Breast epithelium (tissue), 3 donors: ENCODE data around the gene FLACC1.

Experiments used
- POLR2A ChIP-seq: fragments of 450-650 bp; IDR thresholded peaks from one replicate; pipeline ENCODE4 v1.6.1; 2016; ENCODE audit warnings: antibody characterized with exemption, mild to moderate bottlenecking, moderate library complexity
- TF ChIP-seq, protein P1 (sequence below), 3 donors: fragments of 450-650 bp; IDR thresholded peaks; one replicate each; pipeline ENCODE4 v1.5.1; 2016 to 2017; ENCODE audit warnings: antibody characterized with exemption in 3 of 3, mild to moderate bottlenecking in 3 of 3, moderate library complexity in 3 of 3

DNA sequence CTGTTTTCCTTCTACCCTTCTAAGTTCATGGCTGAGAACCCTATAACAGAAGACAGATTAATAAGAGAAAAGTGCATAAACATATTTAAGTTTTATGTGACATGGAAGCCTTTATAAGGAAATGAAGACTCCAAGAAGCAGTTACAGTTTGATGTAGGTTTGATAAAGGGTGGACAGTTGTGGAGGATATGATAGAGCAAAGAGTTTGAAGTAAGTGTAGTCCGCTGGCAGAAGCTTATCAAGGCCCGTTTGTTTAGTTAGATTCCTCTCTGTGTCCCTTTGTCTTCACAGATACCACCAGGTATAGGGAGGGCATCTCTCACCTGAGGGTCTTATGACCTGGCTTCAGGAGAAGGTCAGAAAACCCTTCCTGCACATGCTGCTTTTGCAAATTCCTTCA, 107.3 kb downstream of the FLACC1 start:
- no peak for TF ChIP-seq POLR2A
- TF ChIP-seq, protein P1, sequence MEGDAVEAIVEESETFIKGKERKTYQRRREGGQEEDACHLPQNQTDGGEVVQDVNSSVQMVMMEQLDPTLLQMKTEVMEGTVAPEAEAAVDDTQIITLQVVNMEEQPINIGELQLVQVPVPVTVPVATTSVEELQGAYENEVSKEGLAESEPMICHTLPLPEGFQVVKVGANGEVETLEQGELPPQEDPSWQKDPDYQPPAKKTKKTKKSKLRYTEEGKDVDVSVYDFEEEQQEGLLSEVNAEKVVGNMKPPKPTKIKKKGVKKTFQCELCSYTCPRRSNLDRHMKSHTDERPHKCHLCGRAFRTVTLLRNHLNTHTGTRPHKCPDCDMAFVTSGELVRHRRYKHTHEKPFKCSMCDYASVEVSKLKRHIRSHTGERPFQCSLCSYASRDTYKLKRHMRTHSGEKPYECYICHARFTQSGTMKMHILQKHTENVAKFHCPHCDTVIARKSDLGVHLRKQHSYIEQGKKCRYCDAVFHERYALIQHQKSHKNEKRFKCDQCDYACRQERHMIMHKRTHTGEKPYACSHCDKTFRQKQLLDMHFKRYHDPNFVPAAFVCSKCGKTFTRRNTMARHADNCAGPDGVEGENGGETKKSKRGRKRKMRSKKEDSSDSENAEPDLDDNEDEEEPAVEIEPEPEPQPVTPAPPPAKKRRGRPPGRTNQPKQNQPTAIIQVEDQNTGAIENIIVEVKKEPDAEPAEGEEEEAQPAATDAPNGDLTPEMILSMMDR (IDR thresholded peaks at IDR 0.05), result no peak
